ENCODE measurements around the gene FRMPD4.

- TF ChIP-seq CTCF (IDR thresholded peaks at IDR 0.05; ENCODE audit: insufficient read depth, low read depth, low read length) (peak; percentile 43), EZH2 (IDR thresholded peaks at IDR 0.05; ENCODE audit: insufficient read depth, low read length) (no peak)
Measured at GRCh38 chrX:12701628-12702027, 563.4 kb downstream of the FRMPD4 start.

Measured in astrocyte (in vitro differentiated cells and primary cell).